Retinal pigment epithelial cell (primary cell): Measurements from ENCODE around the gene SMARCE1.

Source experiments
- DNase-seq: peaks from one replicate; pipeline ENCODE4 v3.0.0-alpha.2; 2010; ENCODE audit warnings: low read depth
- H3K4me3 ChIP-seq: 2 replicates; pipeline ENCODE4 v1.5.1; 2011; ENCODE audit warnings: mild to moderate bottlenecking, low read length, control low read depth, moderate library complexity
- CTCF ChIP-seq: conservative IDR thresholded peaks from 2 replicates; pipeline ENCODE4 v1.5.1; 2011; ENCODE audit warnings: low read depth, low read length, control low read depth, inconsistent platforms

The SMARCE1 gene

GRCh38 chr17:40612599-40613244 is 34.9 kb downstream of the SMARCE1 start:
- no peak for DNase-seq
- H3K4me3 ChIP-seq = no peak overlapping the region
- no peak for TF ChIP-seq CTCF

- no peak overlapping the region for H3K4me3 ChIP-seq
- DNase-seq = no peak
- no peak for TF ChIP-seq CTCF
Observed at GRCh38 chr17:40611840-40612474, 35.7 kb downstream of the SMARCE1 start.

- no peak for TF ChIP-seq CTCF
- no peak overlapping the region for H3K4me3 ChIP-seq
- no peak for DNase-seq
Observed at GRCh38 chr17:40610359-40610758, 37.3 kb downstream of the SMARCE1 start.

- no peak for TF ChIP-seq CTCF
- DNase-seq = no peak
- H3K4me3 ChIP-seq = no peak overlapping the region
Observed at GRCh38 chr17:40608061-40608581, 39.5 kb downstream of the SMARCE1 start.

- no peak overlapping the region for H3K4me3 ChIP-seq
- DNase-seq = no peak
- no peak for TF ChIP-seq CTCF
Observed at GRCh38 chr17:40607641-40608040, 40.0 kb downstream of the SMARCE1 start.

- no peak overlapping the region for H3K4me3 ChIP-seq
- DNase-seq = no peak
- TF ChIP-seq CTCF = no peak
Observed at GRCh38 chr17:40606548-40607353, 40.9 kb downstream of the SMARCE1 start.
